ENCODE results near the gene GLT6D1. TPM values are rescaled to one million over a fixed set of nuclear protein-coding genes. Genes with fewer than 3 reads are reported as not detected.

The GLT6D1 gene
- total and polyA plus RNA-seq, 2 donors (not counting 1 experiment from before 2014, with no cell fraction given) = not detected

DNA sequence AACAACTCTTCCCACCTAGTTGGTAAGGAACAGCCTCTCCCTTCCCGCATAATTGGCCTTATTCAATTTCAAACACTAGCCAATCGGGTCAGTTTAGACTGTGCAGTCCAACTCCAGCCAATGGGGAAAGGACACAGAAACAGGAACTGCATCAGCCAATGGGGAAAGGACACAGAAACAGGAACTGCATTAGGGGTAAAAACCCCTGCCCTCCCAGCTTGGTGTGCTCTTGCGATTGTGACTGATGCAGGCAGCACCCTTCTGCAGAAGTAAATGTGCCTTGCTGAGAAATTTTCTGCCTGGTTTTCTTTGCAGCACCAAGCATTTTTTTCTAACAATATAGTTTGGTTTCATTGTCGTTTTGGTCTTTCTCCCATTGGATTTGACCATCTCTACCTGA lies 8.5 kb upstream of the GLT6D1 start:
- Histone ChIP-seq H3K4me1 (ENCODE audit: control insufficient read depth in 2 of 2, insufficient read depth in 2 of 2, low read length in 2 of 2) (no peaks in the 10 kb centered on the region), H3K9me3 (ENCODE audit: control extremely low read depth in 1 of 3, control insufficient read depth in 2 of 3, insufficient read depth in 1 of 3, low read length in 2 of 3) (peaks cover 0 to 35% (median 30%) of the 10 kb centered on the region in 3 donors), H3K27me3 (replicated peaks in 1 of 4; ENCODE audit: control extremely low read depth in 1 of 4, control insufficient read depth in 3 of 4, insufficient read depth in 4 of 4, low read length in 3 of 4) (no peaks in the 10 kb centered on the region), H3K79me2 (ENCODE audit: control insufficient read depth, insufficient read depth, low read length) (no peaks in the 10 kb centered on the region), H2AFZ (ENCODE audit: insufficient read depth, low read depth, low read length, poor library complexity, severe bottlenecking) (no peak overlapping the region), H3K4me2 (replicated peaks; ENCODE audit: low read depth, low read length, poor library complexity, severe bottlenecking) (no peak overlapping the region), H4K20me1 (ENCODE audit: control insufficient read depth, insufficient read depth, low read length, poor library complexity, severe bottlenecking) (no peaks in the 10 kb centered on the region), H3K9ac (ENCODE audit: low read length) (no peak overlapping the region), H3K27ac (ENCODE audit: low read length in 2 of 2) (no peak overlapping the region), H3K36me3 (replicated peaks in 1 of 2; ENCODE audit: control extremely low read depth in 1 of 2, control insufficient read depth in 1 of 2, extremely low read depth in 1 of 2, insufficient read depth in 2 of 2, low read length in 1 of 2) (no peaks in the 10 kb centered on the region), H3K4me3 (ENCODE audit: control extremely low read depth in 1 of 5, extremely low read depth in 1 of 5, insufficient read depth in 1 of 5, low read depth in 2 of 5, low read length in 4 of 5) (no peak overlapping the region)
- no peak overlapping the region for H3K4me3 Mint-ChIP-seq
- H3K27ac Mint-ChIP-seq = no peak overlapping the region
- ChIA-PET POLR2A (no interaction called here), CTCF (no interaction called here)
- no peaks in the 10 kb centered on the region for H3K4me1 Mint-ChIP-seq
- WGBS (ENCODE audit: insufficient coverage) = 100% methylated on average over 2 of the region's 4 CpGs
- intact Hi-C loops (cut with micrococcal nuclease) = no loop called here
- DNase-seq (no peak), ATAC-seq (ENCODE audit: low read depth) (no peak)
- no peaks in the 10 kb centered on the region for H3K27me3 Mint-ChIP-seq
- no peak for TF ChIP-seq EZH2 (IDR thresholded peaks at IDR 0.05; ENCODE audit: borderline replicate concordance, insufficient read depth, low read depth, low read length, poor library complexity, severe bottlenecking)
- TF ChIP-seq, protein P1, sequence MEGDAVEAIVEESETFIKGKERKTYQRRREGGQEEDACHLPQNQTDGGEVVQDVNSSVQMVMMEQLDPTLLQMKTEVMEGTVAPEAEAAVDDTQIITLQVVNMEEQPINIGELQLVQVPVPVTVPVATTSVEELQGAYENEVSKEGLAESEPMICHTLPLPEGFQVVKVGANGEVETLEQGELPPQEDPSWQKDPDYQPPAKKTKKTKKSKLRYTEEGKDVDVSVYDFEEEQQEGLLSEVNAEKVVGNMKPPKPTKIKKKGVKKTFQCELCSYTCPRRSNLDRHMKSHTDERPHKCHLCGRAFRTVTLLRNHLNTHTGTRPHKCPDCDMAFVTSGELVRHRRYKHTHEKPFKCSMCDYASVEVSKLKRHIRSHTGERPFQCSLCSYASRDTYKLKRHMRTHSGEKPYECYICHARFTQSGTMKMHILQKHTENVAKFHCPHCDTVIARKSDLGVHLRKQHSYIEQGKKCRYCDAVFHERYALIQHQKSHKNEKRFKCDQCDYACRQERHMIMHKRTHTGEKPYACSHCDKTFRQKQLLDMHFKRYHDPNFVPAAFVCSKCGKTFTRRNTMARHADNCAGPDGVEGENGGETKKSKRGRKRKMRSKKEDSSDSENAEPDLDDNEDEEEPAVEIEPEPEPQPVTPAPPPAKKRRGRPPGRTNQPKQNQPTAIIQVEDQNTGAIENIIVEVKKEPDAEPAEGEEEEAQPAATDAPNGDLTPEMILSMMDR (IDR thresholded peaks at IDR 0.05) = no peak
- peaks cover 21% of the 10 kb centered on the region for H3K9me3 Mint-ChIP-seq (ENCODE audit: insufficient read depth)

DNA sequence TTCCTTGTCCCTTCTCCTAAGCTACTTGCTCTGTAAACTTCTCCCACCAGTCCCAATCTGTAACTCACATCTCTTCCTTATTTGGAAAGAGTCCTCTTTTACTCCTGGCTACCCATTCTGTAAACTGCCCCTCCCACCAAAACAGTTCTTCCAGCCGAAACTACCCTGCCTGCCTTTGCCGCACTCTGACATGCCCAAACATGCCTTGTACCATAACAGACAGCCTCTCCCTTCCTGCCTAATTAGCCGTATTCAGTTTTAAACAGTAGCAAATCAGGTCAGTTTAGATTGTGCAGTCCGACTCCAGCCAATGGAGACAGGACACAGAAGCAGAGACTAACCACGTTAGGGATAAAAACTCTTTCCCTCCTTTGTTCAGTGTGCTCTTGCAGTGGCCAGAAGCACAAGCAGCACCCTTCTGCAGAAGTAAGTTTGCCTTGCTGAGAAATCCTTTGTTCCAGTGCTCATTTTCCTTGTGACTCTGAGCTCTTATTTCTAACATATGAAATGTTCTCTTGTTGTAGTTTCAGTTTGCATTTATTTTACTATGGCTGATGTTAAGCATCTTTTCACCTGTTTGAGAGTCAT lies 5.4 kb upstream of the GLT6D1 start:
- H3K9ac ChIP-seq (ENCODE audit: low read length) = no peak overlapping the region
- no peak overlapping the region for H3K4me3 ChIP-seq (ENCODE audit: control extremely low read depth in 1 of 5, extremely low read depth in 1 of 5, insufficient read depth in 1 of 5, low read depth in 2 of 5, low read length in 4 of 5)
- no peak overlapping the region for H3K27ac Mint-ChIP-seq
- no peak overlapping the region for H3K27ac ChIP-seq (ENCODE audit: low read length in 2 of 2)
- no peaks in the 10 kb centered on the region for H4K20me1 ChIP-seq (ENCODE audit: control insufficient read depth, insufficient read depth, low read length, poor library complexity, severe bottlenecking)
- no peak for TF ChIP-seq EZH2 (IDR thresholded peaks at IDR 0.05; ENCODE audit: borderline replicate concordance, insufficient read depth, low read depth, low read length, poor library complexity, severe bottlenecking)
- TF ChIP-seq, protein P1 (IDR thresholded peaks at IDR 0.05) = no peak
- CTCF ChIA-PET = no interaction called here
- no peak overlapping the region for H3K4me2 ChIP-seq (replicated peaks; ENCODE audit: low read depth, low read length, poor library complexity, severe bottlenecking)
- peaks cover 0 to 35% (median 24%) of the 10 kb centered on the region in 3 donors for H3K9me3 ChIP-seq (ENCODE audit: control extremely low read depth in 1 of 3, control insufficient read depth in 2 of 3, insufficient read depth in 1 of 3, low read length in 2 of 3)
- H3K4me1 ChIP-seq (ENCODE audit: control insufficient read depth in 2 of 2, insufficient read depth in 2 of 2, low read length in 2 of 2) = no peaks in the 10 kb centered on the region
- ATAC-seq (ENCODE audit: low read depth) (no peak), DNase-seq (no peak)
- H3K4me3 Mint-ChIP-seq = no peak overlapping the region
- peaks cover 20% of the 10 kb centered on the region for H3K9me3 Mint-ChIP-seq (ENCODE audit: insufficient read depth)
- H2AFZ ChIP-seq (ENCODE audit: insufficient read depth, low read depth, low read length, poor library complexity, severe bottlenecking) = no peak overlapping the region
- POLR2A ChIA-PET = no interaction called here
- WGBS (ENCODE audit: insufficient coverage) = 86% methylated on average over 5 of the region's 5 CpGs
- no peaks in the 10 kb centered on the region for H3K4me1 Mint-ChIP-seq
- no peaks in the 10 kb centered on the region for H3K36me3 ChIP-seq (replicated peaks in 1 of 2; ENCODE audit: control extremely low read depth in 1 of 2, control insufficient read depth in 1 of 2, extremely low read depth in 1 of 2, insufficient read depth in 2 of 2, low read length in 1 of 2)
- intact Hi-C loops (cut with micrococcal nuclease) = no loop called here
- peaks cover 6% of the 10 kb centered on the region for H3K27me3 Mint-ChIP-seq
- no peaks in the 10 kb centered on the region for H3K27me3 ChIP-seq (replicated peaks in 1 of 4; ENCODE audit: control extremely low read depth in 1 of 4, control insufficient read depth in 3 of 4, insufficient read depth in 4 of 4, low read length in 3 of 4)
- H3K79me2 ChIP-seq (ENCODE audit: control insufficient read depth, insufficient read depth, low read length) = no peaks in the 10 kb centered on the region
